GM21390 (cell line): ENCODE measurements around the gene LRFN2.

ENCODE experiments used
- ATAC-seq: cut with Tn5 transposase; IDR thresholded peaks from one replicate; pipeline ENCODE4 v1.9.1; 2021; ENCODE audit not compliant: unreplicated experiment

Gene LRFN2

GRCh38 chr6:40439026-40439800 lies 148.0 kb downstream of the LRFN2 start:
- no peak for ATAC-seq

DNA sequence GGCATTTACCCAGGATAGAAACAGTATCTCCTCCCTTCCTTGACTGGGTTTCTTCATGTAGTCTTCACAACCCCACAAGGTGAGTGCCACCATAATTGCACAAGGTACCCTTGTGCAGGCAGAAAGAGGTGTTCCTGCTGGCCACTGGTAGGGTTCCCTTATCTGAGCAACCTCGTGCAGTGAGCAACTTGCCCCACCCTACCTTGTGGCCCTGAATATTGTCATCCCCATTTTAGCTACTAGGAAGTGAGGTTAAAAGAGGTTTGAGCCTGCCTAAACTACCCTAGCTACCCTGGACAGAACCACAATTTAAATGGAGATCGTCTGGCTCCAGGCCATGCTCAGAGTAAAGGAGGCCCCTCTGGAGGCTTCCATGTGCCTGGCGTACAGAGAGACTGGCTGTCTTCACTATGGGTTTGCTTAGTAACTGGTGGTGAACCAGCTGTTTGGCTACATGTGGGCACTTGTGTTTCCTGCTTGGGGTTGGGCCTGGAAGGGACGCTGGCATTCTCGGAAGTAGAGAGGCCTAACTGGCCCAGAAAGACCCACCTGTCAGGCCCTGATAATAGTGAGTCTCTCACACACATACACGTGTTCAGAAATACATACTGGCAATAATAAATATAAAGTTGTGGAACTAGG lies 148.8 kb downstream of the LRFN2 start:
- ATAC-seq = no peak

GRCh38 chr6:40437631-40438030 lies 149.5 kb downstream of the LRFN2 start:
- no peak for ATAC-seq

GRCh38 chr6:40436685-40437604 lies 150.2 kb downstream of the LRFN2 start:
- ATAC-seq = no peak

DNA sequence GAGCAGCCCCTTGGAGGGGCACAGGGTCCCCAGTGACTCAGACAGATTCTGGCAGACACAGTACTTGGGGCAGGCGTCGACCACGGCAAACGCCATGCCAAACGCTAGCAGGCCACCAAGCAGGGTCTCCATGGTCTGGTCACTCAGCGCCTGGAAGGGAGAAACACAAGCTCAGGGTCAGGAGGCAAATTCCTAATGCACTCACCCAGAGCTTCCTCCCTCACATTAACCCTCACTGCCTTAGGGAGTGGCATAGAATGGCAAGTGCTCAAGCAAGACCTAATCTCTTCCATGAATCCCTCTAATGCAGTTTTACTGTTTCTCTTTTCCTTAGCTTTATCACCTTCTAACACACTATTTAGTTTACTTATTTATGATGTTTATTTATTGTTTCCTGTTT lies 154.2 kb downstream of the LRFN2 start:
- no peak for ATAC-seq

- ATAC-seq = no peak
These were observed 155.5 kb downstream of the LRFN2 start for GRCh38 chr6:40431706-40432105.

GRCh38 chr6:40427196-40427595 lies 160.0 kb downstream of the LRFN2 start:
- ATAC-seq = no peak

DNA sequence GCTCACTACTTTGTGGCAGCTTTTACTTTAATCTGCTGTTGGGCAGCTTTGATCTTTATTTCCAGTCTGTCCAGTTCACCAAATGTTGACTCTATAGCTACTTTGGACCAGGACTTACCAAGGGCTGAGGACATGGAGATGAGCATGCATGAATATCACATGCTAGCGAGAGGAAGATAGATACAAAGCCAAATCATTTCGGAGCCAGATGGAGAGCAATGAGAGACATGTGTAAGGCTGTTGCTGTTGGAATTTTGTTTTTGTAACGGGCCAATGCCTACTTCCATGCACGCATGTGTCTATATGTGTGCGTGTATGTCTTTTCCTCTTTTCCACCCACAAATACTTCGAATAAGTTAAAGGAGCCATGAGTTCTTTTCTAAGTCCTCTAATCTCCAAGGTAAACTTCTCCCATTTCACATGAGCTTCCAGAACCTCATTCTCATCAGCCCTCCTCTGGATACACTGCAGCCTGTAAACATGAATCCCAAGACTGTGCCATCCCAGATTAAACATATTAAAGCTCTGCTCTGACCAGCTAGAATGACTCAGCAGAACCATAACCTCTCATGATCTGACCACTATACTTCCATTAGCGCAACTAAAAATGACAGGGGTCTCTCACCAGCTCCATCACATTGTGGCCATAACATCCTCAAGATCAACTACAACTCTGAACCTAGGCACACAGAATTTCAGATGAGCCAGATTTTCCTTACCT lies 160.7 kb downstream of the LRFN2 start:
- ATAC-seq = no peak

DNA sequence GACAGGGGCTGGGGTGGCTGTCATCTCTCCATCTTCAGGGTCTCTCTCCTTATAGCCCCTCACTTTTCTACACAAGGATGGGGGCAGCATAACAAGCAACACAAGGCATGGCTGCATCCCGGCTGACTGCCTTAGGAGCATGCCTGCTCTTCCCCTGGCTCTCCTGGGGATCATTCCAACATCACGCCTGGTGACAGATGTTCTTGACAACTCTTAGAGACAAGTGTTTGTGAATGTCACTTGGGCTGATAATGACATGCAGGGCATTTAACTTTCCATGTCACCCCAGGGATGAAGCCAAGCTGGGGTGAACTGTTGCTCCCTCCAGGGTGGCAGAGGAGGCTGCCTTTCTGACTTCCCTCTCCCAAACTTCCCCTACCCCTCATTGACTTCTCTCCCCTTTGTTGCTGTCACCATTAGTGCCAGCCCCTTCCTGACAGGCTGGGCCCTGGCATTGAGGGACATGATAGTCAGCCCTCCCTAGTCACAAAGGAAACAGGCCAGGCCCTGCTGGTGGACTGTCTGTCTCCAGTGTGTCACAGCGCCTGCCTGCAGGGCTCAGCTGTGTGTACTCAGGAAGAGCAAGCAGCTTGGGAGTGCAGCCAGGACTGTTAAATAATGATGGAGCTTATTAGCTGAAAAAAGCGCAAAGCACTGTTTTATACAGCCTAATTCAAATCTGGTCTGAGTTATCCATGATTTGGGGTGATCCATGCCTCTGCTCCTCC lies 161.8 kb downstream of the LRFN2 start:
- ATAC-seq = no peak

- ATAC-seq = no peak
These were observed 165.1 kb downstream of the LRFN2 start for GRCh38 chr6:40422046-40422445.

DNA sequence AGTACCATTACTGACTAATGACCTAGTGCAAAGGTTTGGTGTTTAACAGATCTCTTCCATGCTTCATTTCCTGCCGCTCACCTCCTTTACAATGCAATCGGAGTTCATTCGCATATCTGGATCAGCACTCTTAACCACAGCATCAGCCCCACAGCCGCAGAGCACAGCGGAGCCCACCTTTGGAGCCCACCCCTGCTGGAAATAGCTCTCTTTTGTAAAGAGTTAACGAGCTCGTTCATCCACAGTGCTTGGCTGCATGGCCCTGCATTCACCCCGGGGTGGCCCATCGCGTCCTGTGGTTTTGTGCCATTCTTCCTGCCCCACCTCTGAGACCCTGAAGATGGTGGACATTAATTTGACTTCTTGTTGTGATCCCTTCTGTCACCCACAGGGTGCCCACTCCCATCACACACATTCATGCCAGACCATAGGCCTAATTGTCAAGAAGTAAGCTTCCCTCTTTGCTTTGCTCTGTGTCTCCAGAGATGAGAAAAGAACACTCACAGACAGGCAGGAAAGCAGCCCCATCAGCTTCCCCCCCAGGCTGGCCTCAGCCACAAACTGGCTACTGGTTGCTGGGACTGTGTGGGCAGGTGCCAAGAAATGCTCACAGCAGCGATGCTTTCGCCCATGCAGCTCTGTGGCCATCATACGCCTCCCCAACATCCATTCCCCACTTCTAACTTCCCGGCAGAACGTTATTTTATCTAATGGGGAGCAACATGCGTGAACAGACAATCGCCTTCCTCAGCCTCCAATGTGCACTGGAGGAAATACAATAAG lies 167.0 kb downstream of the LRFN2 start:
- no peak for ATAC-seq

DNA sequence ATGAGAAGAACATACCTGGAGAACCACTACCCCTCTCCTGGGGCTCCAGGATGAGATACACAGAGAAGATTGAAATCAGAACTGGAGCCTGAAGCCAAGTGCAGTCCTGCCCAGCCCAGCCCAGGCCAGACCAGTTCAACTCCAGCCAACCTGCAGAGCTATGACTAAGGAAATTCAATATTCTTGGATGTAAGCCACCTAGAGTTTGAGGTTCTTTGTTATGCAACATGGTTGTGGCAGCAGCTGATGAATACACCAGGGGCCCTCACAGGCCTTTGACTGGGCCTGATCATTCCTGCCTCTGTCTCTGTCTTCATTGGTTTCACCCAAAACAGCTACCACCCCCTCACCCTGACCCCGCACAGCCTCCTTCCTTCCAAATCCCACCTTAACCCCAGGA lies 167.8 kb downstream of the LRFN2 start:
- ATAC-seq = no peak

- ATAC-seq = no peak
These were observed 170.1 kb downstream of the LRFN2 start for GRCh38 chr6:40417031-40417430.

- no peak for ATAC-seq
These were observed 172.5 kb downstream of the LRFN2 start for GRCh38 chr6:40414617-40415016.

GRCh38 chr6:40413239-40413638 lies 173.9 kb downstream of the LRFN2 start:
- no peak for ATAC-seq

DNA sequence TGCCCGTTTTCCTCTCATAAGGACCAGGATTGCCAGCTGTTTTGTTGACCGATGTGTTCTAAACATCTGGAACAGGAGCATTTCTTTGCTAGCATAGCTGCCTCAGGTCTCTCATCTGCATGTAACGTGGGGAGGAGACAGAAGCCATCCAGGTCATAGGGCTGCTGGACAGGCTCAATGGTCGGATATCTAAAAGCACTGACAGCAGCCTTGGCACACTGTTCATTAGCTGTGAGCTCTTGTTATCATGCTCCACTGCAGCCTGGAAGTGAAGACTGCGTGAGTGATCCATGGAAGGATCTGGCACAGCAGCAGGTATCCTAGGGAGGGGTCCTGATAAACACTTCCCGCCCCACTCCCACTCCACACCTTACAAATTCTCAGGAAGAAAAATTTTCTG lies 175.3 kb downstream of the LRFN2 start:
- ATAC-seq = no peak

GRCh38 chr6:40410821-40411220 lies 176.3 kb downstream of the LRFN2 start:
- no peak for ATAC-seq

DNA sequence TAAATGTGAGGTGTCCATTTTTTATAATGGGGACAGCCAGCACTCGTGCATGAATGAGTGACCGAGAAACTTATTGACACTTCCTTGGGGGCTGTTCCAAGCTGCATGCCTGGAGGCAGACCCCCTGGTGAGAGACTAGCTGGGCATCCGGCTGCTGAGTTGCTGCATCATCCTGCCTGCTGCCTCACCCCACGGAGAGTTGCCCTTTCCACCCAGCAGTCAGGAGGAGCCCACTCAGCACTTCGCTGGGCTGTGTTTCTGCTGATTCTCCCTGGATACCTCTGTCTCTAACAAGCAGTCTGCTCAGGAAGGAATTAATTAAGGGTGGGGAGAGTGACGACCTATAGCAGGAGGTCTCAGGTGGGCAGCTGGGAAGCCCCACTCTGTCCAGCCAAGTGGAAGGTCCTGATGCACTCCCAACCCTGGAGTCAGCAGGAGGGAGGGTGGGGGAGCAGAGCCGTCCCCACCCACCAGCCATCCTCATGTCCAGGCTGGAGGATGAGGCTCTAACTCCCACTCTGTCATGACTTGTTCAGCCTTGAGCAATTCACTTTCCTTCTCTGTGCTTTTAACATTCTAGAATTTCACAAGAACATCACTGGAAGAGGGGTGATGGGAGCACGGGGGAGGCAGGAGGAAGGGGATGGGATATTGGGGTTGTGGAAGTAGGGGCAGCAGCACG lies 177.3 kb downstream of the LRFN2 start:
- ATAC-seq = no peak
